ENCODE data around the gene ELL2.

- TF ChIP-seq EZH2 (IDR thresholded peaks at IDR 0.05; ENCODE audit: insufficient read depth, low read length): no peak
- TF ChIP-seq CTCF (IDR thresholded peaks at IDR 0.05; ENCODE audit: insufficient read depth, low read depth, low read length): no peak
Measured at GRCh38 chr5:95835682-95836385, 125.8 kb downstream of the ELL2 start.

All from astrocyte (in vitro differentiated cells and primary cell).